ENCODE measurements around the gene CAMK2B. TPM values are rescaled to one million over a fixed set of nuclear protein-coding genes. Genes with fewer than 3 reads are reported as not detected.

The CAMK2B gene
- total and polyA plus RNA-seq, 4 donors, result 21.9 to 145 (median 96.0) TPM

- H3K27ac ChIP-seq (ENCODE audit: low read depth, low read length), result no peak overlapping the region
- peaks cover 2% of the 10 kb centered on the region for H3K27me3 ChIP-seq (ENCODE audit: control insufficient read depth, insufficient read depth, low read length)
- no peak overlapping the region for H3K4me3 ChIP-seq (ENCODE audit: low read depth, low read length)
- DNase-seq (ENCODE audit: low read depth in 4 of 6, low spot score in 6 of 6), result no peak
- 80% methylated on average over 14 of the region's 20 CpGs for WGBS (ENCODE audit: insufficient coverage)
- no peaks in the 10 kb centered on the region for H3K9me3 ChIP-seq (ENCODE audit: control insufficient read depth, insufficient read depth, low read length)
- H3K36me3 ChIP-seq (ENCODE audit: control insufficient read depth, insufficient read depth, low read length), result peaks cover 36% of the 10 kb centered on the region
- H3K4me1 ChIP-seq (ENCODE audit: control insufficient read depth, insufficient read depth, low read length), result peaks cover 47% of the 10 kb centered on the region
These were observed 61.9 kb downstream of the CAMK2B start for GRCh38 chr7:44263326-44264082.

GRCh38 chr7:44262031-44262430 is 63.4 kb downstream of the CAMK2B start:
- H3K27ac ChIP-seq (ENCODE audit: low read depth, low read length), result no peak overlapping the region
- H3K27me3 ChIP-seq (ENCODE audit: control insufficient read depth, insufficient read depth, low read length), result no peaks in the 10 kb centered on the region
- no peak overlapping the region for H3K4me3 ChIP-seq (ENCODE audit: low read depth, low read length)
- 86% methylated on average over 9 of the region's 9 CpGs for WGBS (ENCODE audit: insufficient coverage)
- H3K9me3 ChIP-seq (ENCODE audit: control insufficient read depth, insufficient read depth, low read length), result no peaks in the 10 kb centered on the region
- H3K4me1 ChIP-seq (ENCODE audit: control insufficient read depth, insufficient read depth, low read length), result peaks cover 51% of the 10 kb centered on the region
- H3K36me3 ChIP-seq (ENCODE audit: control insufficient read depth, insufficient read depth, low read length), result peaks cover 43% of the 10 kb centered on the region
- DNase-seq (ENCODE audit: low read depth in 4 of 6, low spot score in 6 of 6), result no peak

- Histone ChIP-seq H3K27me3 (ENCODE audit: control insufficient read depth, insufficient read depth, low read length) (no peaks in the 10 kb centered on the region), H3K36me3 (ENCODE audit: control insufficient read depth, insufficient read depth, low read length) (peaks cover 47% of the 10 kb centered on the region), H3K9me3 (ENCODE audit: control insufficient read depth, insufficient read depth, low read length) (no peaks in the 10 kb centered on the region), H3K4me3 (ENCODE audit: low read depth, low read length) (no peak overlapping the region), H3K4me1 (ENCODE audit: control insufficient read depth, insufficient read depth, low read length) (peaks cover 48% of the 10 kb centered on the region), H3K27ac (ENCODE audit: low read depth, low read length) (no peak overlapping the region)
- 67% methylated on average over 1 of the region's 5 CpGs for WGBS (ENCODE audit: insufficient coverage)
- no peak for DNase-seq (ENCODE audit: low read depth in 4 of 6, low spot score in 6 of 6)
These were observed 64.2 kb downstream of the CAMK2B start for GRCh38 chr7:44261240-44261639.

- no peaks in the 10 kb centered on the region for H3K27me3 ChIP-seq (ENCODE audit: control insufficient read depth, insufficient read depth, low read length)
- no peaks in the 10 kb centered on the region for H3K9me3 ChIP-seq (ENCODE audit: control insufficient read depth, insufficient read depth, low read length)
- no peak overlapping the region for H3K4me3 ChIP-seq (ENCODE audit: low read depth, low read length)
- WGBS (ENCODE audit: insufficient coverage), result 72% methylated on average over 13 of the region's 18 CpGs
- peaks cover 59% of the 10 kb centered on the region for H3K36me3 ChIP-seq (ENCODE audit: control insufficient read depth, insufficient read depth, low read length)
- H3K27ac ChIP-seq (ENCODE audit: low read depth, low read length), result no peak overlapping the region
- peaks cover 43% of the 10 kb centered on the region for H3K4me1 ChIP-seq (ENCODE audit: control insufficient read depth, insufficient read depth, low read length)
- peak in 2 of 6 donors; percentile 24 to 35 for DNase-seq (ENCODE audit: low read depth in 4 of 6, low spot score in 6 of 6)
These were observed 65.6 kb downstream of the CAMK2B start for GRCh38 chr7:44259547-44260457.

- no peak overlapping the region for H3K4me3 ChIP-seq (ENCODE audit: low read depth, low read length)
- DNase-seq (ENCODE audit: low read depth in 4 of 6, low spot score in 6 of 6), result no peak
- peaks cover 35% of the 10 kb centered on the region for H3K4me1 ChIP-seq (ENCODE audit: control insufficient read depth, insufficient read depth, low read length)
- H3K27me3 ChIP-seq (ENCODE audit: control insufficient read depth, insufficient read depth, low read length), result no peaks in the 10 kb centered on the region
- H3K36me3 ChIP-seq (ENCODE audit: control insufficient read depth, insufficient read depth, low read length), result peaks cover 59% of the 10 kb centered on the region
- no peaks in the 10 kb centered on the region for H3K9me3 ChIP-seq (ENCODE audit: control insufficient read depth, insufficient read depth, low read length)
- WGBS (ENCODE audit: insufficient coverage), result 84% methylated on average over 14 of the region's 14 CpGs
- H3K27ac ChIP-seq (ENCODE audit: low read depth, low read length), result no peak overlapping the region
These were observed 66.4 kb downstream of the CAMK2B start for GRCh38 chr7:44258865-44259546.

- H3K4me1 ChIP-seq (ENCODE audit: control insufficient read depth, insufficient read depth, low read length), result peaks cover 31% of the 10 kb centered on the region
- H3K27ac ChIP-seq (ENCODE audit: low read depth, low read length), result no peak overlapping the region
- no peaks in the 10 kb centered on the region for H3K27me3 ChIP-seq (ENCODE audit: control insufficient read depth, insufficient read depth, low read length)
- no peak overlapping the region for H3K4me3 ChIP-seq (ENCODE audit: low read depth, low read length)
- no peaks in the 10 kb centered on the region for H3K9me3 ChIP-seq (ENCODE audit: control insufficient read depth, insufficient read depth, low read length)
- 95% methylated on average over 3 of the region's 4 CpGs for WGBS (ENCODE audit: insufficient coverage)
- no peak for DNase-seq (ENCODE audit: low read depth in 4 of 6, low spot score in 6 of 6)
- peaks cover 59% of the 10 kb centered on the region for H3K36me3 ChIP-seq (ENCODE audit: control insufficient read depth, insufficient read depth, low read length)
These were observed 67.0 kb downstream of the CAMK2B start for GRCh38 chr7:44258423-44258760.

GRCh38 chr7:44257618-44258422 is 67.6 kb downstream of the CAMK2B start:
- peaks cover 57% of the 10 kb centered on the region for H3K36me3 ChIP-seq (ENCODE audit: control insufficient read depth, insufficient read depth, low read length)
- DNase-seq (ENCODE audit: low read depth in 4 of 6, low spot score in 6 of 6), result peak in 1 of 6 donors; percentile 51
- no peak overlapping the region for H3K4me3 ChIP-seq (ENCODE audit: low read depth, low read length)
- no peaks in the 10 kb centered on the region for H3K9me3 ChIP-seq (ENCODE audit: control insufficient read depth, insufficient read depth, low read length)
- H3K4me1 ChIP-seq (ENCODE audit: control insufficient read depth, insufficient read depth, low read length), result peaks cover 31% of the 10 kb centered on the region
- WGBS (ENCODE audit: insufficient coverage), result 62% methylated on average over 18 of the region's 18 CpGs
- H3K27ac ChIP-seq (ENCODE audit: low read depth, low read length), result no peak overlapping the region
- H3K27me3 ChIP-seq (ENCODE audit: control insufficient read depth, insufficient read depth, low read length), result no peaks in the 10 kb centered on the region

- Histone ChIP-seq H3K9me3 (ENCODE audit: control insufficient read depth, insufficient read depth, low read length) (no peaks in the 10 kb centered on the region), H3K4me1 (ENCODE audit: control insufficient read depth, insufficient read depth, low read length) (peaks cover 31% of the 10 kb centered on the region)
- 100% methylated on average over 1 of the region's 6 CpGs for WGBS (ENCODE audit: insufficient coverage)
These were observed 68.2 kb downstream of the CAMK2B start for GRCh38 chr7:44257213-44257612.

GRCh38 chr7:44256459-44256858 is 68.9 kb downstream of the CAMK2B start:
- WGBS (ENCODE audit: insufficient coverage), result 92% methylated on average over 5 of the region's 5 CpGs
- peaks cover 56% of the 10 kb centered on the region for H3K36me3 ChIP-seq (ENCODE audit: control insufficient read depth, insufficient read depth, low read length)
- H3K9me3 ChIP-seq (ENCODE audit: control insufficient read depth, insufficient read depth, low read length), result no peaks in the 10 kb centered on the region
- H3K27ac ChIP-seq (ENCODE audit: low read depth, low read length), result no peak overlapping the region
- no peak for DNase-seq (ENCODE audit: low read depth in 4 of 6, low spot score in 6 of 6)
- H3K27me3 ChIP-seq (ENCODE audit: control insufficient read depth, insufficient read depth, low read length), result no peaks in the 10 kb centered on the region
- peaks cover 31% of the 10 kb centered on the region for H3K4me1 ChIP-seq (ENCODE audit: control insufficient read depth, insufficient read depth, low read length)
- no peak overlapping the region for H3K4me3 ChIP-seq (ENCODE audit: low read depth, low read length)

More at GRCh38 chr7:44257213-44257612, 68.2 kb downstream of the CAMK2B start:
- no peak overlapping the region for H3K27ac ChIP-seq (ENCODE audit: low read depth, low read length)
- DNase-seq (ENCODE audit: low read depth in 4 of 6, low spot score in 6 of 6), result no peak
- H3K4me3 ChIP-seq (ENCODE audit: low read depth, low read length), result no peak overlapping the region
- no peaks in the 10 kb centered on the region for H3K27me3 ChIP-seq (ENCODE audit: control insufficient read depth, insufficient read depth, low read length)
- peaks cover 54% of the 10 kb centered on the region for H3K36me3 ChIP-seq (ENCODE audit: control insufficient read depth, insufficient read depth, low read length)

All from spinal cord (tissue), 10 donors.